HG03039 (cell line): ENCODE data around the gene ANO1.

ENCODE experiments used
- ATAC-seq: cut with Tn5 transposase; IDR thresholded peaks from one replicate; pipeline ENCODE4 v1.9.1; 2021; ENCODE audit warnings: mild to moderate bottlenecking, moderate library complexity; ENCODE audit not compliant: unreplicated experiment

The ANO1 gene

DNA sequence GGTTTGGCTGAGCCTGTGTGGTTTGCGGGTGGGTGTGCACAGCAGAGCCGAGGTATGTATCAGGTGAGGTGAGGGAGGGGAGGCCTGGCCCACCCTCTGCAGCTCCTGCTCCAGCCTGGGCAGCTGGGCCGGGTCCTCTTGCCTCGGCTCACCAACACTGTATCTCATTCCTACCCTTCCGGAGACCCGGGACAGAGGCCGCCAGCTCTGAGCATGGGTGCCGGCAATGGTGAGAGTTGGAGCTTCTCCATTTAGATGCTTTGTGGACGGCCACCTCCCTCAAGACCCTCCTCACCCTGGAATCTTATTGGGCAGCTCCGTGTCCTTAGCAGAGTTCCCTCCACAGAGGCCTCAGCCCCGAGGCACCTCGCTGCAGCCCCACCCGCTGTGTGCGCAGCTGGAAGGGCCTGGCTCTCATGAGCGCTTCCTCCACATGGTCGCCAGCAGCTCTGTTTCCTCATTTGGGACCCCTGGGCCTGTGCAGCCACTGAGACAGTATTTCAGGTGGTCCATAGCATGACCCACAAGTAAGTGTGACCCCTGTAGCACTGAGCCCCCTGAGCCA is 55.7 kb downstream of the ANO1 start:
- no peak for ATAC-seq

DNA sequence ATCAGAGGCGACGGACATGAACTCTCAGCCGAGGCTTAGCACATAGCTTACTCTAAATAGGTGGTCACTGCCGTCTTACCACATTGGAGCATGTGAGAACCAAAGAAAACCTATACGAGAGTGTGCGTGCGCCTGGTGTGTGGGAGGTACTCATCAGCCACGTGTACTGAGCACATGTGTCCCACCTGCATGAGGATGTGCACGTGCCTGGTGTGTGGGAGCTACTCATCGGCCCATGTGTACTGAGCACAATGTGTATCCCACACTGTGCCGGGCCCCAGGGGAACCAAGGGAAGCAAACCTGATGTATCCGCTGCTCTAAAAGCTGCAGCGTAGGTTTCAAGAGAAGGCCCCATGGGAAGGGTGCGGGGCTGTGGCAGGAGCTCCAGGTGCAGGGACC is 56.4 kb downstream of the ANO1 start:
- no peak for ATAC-seq

DNA sequence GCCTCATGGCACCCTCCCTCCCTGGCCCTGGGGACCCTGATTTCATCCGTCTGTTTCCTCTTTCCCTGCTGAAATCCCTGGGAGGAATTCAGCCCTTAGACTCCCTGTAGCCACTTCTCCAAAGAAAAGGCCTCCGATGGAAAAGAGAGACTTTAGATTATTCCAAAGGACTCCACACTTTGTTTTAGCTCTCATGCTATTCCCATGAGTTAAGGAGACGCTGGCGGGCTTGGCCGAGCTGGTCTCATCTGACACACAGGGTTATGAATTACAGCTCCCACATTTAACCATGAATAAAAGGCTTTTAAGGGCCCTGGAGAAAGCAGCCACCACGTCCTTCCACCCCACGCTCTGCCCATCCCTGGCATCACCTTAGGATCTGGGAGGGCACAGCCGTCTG is 57.0 kb downstream of the ANO1 start:
- ATAC-seq: no peak

DNA sequence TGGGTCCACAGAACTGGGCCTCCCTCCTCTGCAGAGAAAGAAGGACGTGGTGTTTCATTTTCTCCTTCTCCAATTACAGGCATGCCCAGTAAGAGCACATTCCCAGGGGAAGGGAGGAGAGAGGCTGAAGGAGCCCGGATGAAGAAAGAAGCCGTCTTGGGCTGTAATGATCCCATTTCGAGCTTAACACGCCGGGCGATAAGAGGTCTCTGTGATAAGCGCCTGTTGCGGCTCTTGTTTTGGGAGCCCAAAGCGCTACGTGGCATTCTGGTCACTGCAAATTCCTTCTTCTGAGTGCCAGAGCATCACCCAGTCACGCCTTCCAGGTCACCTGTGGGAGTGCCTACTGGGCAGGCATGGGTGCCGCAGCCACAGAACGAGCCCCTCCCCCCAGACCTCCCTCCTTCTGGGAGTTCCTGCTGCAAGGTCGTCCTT is 57.5 kb downstream of the ANO1 start:
- no peak for ATAC-seq

DNA sequence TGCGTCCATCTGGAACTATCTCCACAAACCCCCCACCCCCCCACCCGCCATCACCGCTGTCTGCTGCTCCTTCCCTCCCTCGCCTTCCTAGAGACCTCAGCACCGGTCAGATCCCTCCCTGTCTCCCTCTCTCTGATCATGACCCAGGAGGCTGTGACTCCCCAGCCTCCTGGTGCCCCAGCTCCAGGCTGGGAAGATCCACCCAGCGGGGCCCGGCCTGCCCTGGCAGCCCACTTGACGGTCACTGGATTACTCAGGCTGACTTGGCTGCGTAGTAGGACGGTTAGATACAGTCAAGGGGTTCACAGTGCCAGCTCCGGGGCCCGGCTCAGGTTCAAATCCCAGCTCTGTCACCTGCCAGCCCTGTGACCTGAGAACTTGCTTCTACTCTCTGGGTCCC is 59.3 kb downstream of the ANO1 start:
- ATAC-seq: no peak

DNA sequence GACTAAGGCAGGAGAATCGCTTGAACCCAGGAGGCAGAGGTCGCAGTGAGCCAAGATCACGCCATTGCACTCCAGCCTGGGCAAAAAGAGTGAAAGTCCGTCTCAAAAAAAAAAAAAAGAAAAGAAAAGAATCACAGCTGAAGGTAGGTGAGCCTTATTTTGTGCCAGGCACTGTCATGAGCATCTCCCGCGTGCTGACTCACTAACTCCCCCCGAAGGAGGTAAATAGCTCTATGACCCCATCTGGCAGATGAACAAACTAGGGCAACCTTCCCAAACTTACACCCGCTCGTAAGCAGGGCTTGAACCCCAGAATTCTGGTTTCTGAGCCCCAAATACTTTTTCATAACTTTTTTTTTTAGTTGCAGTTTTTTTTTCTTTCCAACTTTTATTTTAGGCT is 60.3 kb downstream of the ANO1 start:
- ATAC-seq: no peak

DNA sequence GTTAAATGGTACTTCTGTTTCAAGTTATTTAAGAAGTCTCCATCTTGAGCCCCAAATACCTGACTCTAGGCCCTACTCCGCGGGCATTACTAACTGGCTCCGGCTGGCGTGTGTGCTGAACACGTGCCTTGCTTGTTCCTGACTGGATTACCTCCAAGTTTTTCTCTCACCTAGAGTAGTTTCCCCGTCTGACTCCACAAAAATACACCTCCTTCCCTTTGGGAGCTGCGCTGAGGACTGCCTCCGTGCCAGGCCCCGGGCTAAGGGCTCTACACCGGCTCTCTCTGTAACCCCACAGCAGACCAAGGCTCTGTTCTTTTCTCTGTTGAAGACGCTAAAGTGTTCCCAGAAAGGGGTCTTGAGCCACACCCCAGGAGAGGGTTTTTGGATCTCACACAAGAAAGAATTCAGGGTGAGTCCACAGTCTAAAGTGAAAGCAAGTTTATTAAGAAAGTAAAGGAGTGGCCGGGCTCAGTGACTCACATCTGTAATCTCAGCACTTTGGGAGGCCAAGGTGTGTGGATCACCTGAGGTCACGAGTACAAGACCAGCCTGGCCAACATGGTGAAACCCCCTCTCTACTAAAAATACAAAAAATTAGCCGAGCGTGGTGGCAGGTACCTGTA is 61.8 kb downstream of the ANO1 start:
- ATAC-seq: no peak

DNA sequence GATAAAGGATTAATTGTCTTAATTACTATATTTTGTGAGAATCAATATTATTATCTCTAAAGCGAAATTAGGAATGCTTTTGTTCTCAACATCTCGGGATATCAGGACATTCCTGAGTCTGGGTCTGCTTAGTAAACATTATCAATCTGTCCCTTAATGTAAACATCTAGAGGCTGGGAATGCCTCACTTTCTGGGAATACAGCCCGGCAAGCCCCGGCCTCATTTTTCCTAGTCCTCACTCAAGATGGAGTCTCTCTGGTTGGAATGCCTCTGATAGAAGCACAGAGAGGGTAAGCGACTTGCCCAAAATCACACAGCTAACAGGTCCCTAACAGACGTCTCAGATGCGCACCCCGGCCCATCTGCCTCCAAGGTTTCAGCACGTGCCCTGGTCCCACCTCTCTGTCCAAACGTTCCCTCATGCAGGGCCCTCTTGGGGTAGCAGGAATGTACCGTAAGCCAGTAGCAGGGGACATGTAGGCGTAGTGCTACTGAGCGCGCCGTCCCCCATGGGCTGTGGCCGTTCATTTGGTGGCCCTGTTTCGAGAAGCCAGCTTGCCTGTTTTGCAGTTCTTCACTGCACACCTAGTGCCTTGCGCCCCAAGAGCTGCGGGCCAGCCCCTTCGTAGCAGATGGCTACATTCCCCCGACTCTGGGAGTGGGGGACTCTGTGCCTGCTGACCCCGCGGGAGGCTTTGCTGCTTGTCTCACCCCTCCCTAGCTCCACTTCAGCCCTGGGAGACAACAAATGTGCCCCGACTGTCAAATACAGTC is 62.8 kb downstream of the ANO1 start:
- ATAC-seq: no peak

DNA sequence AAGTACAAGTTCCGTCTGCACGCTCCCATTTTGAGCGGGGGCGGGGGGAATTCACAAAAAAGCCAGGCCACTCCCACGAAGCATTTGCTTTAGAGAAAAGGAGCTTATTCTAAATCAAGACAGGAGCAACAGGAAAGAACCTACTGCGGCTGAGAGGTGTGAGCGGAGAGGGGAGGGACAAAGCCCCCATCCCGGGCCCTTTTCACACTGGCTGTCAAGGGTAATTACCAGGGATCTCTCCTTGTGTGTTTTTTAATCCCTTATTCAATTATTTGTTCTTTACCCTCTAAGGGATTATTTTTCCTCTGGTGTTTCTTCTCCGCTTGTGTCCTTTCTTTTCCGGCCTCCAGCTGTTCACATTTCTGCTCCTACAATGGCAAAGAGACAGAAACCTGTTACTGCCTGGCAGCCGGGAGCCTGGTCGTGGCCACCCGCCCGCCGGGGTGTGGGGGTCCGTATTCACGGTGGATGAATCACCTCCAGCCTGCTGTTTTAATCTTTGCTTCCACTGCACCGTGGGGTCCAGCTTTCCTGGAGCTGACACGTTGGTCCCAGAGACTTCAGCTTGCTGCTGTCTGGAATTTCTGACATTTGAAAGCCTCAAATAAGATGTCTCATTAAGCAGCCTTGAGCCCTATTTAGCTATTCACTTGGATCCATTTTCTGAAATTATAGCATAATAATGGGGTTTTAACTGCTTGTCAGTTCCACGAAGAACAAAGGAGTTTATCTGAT is 63.5 kb downstream of the ANO1 start:
- ATAC-seq: no peak

DNA sequence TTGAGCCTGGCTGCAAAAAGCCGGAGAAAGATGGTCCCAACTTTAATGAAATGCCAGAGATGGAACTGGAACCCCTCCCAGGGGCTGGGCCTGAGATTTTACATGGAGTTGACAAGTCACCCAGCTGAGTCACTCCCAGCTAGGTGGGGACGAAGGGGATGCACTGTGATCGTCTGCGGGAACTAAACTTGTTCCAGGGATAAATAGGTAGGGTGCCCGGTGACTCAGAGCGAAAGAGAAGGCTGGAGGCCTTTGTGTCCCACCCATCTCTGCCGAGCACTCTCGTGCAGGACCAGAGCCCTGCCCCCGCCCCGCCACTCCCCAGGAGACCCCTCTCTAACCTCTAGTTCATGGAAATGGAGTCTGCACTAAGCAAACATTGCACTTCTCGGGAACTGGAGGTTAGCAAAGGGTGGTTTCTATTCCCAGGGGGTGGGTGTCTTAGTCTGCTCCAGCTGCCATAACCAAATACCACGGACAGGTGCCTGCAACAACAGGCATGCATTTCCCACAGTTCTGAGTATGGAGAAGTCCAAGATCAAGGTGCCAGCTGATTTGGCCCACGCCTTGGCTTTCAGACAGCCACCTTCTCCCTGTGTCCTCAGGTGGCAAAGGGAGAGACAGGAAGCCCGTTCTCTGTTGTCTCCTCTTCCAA is 64.2 kb downstream of the ANO1 start:
- ATAC-seq: no peak

DNA sequence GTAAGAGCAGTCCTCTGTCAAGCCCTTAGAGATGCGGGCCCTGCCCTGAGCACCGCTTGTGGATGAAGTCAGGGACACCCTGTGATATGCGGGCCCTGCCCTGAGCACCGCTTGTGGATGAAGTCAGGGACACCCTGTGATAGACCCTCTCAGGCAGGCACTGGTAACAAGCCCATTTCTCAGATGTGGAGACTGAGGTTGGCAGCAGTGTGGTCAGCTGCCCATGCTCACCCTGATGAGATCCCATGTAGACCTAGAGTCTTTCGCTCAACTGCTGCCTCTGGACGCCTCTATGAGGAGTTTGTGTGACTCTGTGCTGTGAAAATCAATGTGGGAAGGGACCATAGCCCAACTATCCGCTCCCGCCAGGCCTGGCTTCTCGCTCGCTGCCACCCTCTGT is 66.1 kb downstream of the ANO1 start:
- ATAC-seq: no peak

DNA sequence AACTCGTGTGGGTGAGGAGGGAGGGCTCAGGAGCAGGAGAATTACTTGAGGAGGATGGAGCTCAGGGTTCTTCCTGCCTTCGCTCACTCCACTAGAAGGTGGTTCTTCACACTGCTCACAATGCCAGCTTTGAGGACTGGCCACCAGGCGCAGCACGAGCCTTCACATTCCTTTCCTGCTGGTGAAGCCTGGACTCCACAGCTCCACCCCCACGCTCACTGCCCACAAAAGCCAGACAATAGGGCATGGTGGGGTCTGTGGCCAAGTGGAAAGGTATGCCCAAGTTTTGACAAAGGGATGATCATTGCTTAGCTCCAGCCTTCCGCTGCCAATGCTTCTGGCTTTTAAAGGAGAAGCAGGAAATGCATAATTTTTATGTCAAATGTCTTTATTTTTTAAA is 67.0 kb downstream of the ANO1 start:
- no peak for ATAC-seq

DNA sequence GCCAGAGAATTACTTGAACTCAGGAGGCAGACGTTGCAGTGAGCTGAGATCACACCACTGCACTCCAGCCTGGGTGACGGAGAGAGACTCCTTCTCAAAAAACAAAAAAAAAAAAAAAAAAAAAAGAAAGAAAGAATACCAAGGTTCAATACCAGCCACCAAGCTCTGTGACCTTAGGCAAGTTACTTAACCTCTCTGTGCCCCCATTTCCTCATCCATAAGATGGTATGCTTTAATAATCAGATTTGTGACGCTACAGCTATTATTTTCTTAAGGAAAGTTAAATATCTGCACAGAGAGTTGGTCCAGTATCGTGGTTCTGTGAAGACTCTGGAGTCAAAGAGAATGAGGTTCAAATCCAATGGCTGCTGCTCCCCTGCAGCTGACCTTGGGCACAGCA is 67.7 kb downstream of the ANO1 start:
- ATAC-seq: no peak

DNA sequence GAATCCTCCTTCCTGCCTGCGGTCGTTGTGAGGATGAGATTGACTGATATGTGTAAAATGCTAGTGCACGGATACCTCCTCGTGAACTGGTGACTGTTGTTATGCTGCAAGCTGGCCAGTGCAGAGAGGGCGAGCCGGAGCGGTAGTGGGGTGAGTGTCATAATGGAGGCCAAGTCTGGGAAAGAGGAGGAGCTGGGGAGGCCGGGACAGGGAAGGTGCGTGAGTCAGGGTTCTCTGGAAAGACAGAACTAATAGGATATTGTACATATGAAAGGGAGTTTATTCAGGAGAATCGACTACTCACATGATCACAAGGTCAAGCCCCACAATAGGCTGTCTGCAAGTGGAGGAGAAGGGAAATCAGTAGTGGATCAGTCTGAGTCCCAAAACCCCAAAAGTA is 68.2 kb downstream of the ANO1 start:
- no peak for ATAC-seq

DNA sequence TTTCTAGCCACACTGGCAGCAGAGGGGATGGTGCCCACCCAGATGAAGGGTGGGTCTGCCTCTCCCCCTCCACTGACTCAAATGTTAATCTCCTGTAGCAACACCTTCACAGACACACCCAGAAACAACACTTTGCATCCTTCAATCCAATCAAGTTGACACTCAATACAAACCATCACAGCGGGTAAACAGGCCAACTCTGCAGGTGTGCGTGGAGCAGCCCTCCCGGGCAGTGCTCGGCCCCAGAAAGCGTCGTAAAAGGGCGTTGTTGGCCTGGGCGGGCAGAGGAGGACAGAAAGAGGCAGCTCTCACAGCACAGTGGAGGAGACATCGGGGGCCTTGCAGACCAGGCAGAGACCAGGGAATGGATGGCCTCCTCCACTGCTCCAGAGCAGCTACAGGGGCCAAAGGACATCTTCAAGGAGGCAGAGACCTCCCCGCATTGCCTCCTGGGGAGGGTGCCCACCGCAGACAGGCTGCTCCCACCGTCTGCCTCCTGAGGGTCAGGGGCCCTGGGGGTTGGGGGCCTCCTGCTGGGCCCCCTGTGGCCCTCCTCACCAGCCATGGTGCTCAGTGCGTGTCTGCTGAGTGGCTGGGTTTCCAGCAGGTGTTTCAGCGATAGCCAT is 68.9 kb downstream of the ANO1 start:
- ATAC-seq: no peak

DNA sequence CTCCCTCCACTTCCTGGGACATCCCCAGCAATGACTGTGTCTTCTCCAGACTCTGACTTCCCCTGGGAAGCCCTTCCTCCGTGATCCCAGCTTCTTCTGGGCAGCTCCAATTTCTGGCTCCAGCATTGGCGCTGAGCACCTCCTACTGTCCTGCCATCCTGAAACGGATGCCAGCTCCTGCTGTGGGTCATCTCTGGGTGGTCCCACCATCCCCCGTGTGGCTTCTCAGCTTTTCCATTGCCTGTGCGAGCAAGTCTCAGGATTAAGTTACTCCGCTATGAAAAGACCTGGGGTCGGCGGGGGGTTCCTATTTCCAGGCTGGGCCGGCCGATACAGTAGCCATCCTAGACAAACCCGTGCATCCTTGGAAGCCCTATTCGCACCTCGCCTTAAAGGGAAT is 69.6 kb downstream of the ANO1 start:
- no peak for ATAC-seq

DNA sequence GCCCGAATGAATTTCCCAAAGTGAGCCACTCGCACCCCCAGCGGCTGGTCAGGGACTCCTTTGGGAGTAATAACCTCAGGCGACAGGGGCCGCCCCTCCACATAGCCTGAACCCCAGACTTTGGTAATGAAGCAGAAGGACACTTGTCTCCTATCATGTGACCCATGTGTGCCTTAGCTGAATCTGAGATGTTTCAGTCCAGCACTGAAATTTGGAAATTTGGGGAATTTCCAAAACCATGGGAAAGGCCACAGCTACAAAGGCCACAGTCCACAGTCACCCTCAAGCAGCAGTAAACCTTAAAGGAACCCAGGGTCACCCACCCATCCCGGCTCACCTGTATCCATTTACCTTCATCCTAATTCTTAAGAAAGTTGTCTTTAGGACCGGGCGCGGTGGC is 73.6 kb downstream of the ANO1 start:
- no peak for ATAC-seq

DNA sequence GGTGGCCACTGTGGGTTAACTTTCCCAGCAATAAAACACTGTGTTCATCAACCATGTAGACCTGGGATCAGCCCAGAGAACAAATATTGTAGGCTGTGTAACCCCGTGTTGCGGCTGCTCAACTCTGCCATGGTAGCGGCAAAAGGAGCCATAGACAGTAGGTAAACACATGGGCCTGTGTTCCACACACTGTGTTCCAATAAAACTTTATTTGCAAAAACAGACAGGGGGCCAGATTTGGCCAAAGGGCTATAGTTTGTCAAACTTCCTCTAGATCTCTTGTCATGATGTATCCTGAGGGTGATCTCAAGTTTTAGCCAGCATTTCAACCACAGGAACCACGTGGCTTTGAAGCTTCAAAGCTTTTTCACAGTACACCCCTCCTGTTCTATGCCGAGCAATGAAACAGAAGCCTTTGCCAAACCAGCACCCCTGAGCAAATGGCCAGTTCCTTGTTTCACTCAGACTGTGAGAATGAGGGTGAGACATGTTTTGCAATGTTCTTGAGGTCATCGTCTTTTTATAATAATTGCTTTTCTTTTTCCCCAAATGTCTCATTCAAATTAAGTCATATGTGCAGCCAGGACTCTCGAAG is 75.1 kb downstream of the ANO1 start:
- no peak for ATAC-seq

DNA sequence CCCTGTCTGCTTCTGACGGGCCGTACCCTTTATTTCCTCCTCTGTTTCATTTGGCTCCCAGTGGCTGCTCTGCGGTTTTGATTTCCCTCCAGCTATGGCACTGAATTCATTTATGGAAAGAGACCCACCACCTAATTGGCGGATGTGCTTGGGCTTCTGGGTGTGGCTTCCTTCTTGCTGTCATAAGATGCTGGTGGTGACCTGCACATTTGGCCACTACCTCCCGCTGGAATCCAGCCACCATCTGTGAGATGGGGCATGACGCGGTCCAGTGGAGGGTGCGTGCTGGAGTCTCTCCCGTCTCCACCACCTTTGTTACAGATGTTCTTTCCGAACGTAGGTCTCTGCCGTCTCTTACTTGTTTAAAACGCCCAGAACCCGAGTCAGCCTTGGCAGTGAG is 77.3 kb downstream of the ANO1 start:
- no peak for ATAC-seq

DNA sequence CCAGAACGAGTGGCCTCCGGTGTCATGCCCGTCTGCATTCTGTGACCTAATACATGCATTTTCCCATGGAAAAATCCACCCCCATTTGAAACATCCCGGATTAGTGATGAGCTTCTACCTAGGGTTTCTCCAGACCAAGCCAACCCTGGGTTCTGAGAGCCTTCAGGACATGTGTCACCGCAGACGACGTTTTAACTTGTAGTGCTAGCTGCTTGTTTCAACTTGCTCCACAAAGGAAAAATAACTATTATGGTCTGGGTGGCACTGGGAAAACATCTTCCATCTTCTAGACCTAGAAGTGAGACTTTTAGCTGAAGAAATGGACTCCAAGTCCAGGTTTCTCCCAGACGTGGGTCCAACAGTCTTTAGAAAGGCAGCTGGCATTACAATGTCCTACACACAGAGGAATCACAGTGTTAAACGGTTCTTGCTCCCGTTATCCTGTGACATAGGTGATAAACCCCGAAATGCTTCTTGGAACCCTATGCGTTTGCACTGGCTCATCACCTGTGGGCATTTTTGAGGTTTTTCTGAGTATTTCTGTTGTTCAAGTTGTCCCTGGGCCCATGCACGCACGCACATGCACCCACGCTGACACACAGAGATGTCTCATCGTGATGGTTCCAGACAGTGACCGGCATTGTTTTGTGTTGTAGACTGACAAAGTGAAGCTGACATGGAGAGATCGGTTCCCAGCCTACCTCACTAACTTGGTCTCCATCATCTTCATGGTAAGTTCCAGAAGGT is 78.3 kb downstream of the ANO1 start:
- ATAC-seq: no peak
